Measurements from ENCODE around the gene DEDD.
A peak's percentile ranks its signal among the peaks of the same experiment; 100 is the strongest.

The DEDD gene

DNA sequence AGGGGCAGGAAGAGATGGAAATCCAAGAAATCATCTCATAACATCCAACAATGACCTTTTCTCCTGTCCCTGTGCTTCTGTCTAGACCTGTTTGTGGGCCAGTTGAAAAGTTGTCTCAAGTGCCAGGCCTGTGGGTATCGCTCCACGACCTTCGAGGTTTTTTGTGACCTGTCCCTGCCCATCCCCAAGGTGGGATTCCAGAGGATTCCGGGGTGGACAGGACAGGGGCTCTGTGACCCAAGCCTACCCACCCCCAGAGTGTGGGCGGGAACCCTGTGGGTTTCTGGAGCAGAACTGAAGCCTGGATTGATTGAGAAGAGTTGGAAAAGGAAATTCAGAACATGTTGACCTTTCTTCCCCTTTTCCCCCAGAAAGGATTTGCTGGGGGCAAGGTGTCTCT, 31.3 kb upstream of the DEDD start:
- H3K36me3 ChIP-seq (ENCODE audit: control insufficient read depth in 2 of 2, insufficient read depth in 2 of 2, low read length in 2 of 2): peaks cover 12 to 13% of the 10 kb centered on the region in 2 donors
- H3K9ac ChIP-seq (ENCODE audit: low read depth in 1 of 2, low read length in 2 of 2): no peak overlapping the region
- peaks cover 31 to 35% of the 10 kb centered on the region in 2 donors for H3K4me1 ChIP-seq (ENCODE audit: control insufficient read depth in 2 of 2, insufficient read depth in 2 of 2, low read length in 2 of 2)
- no peaks in the 10 kb centered on the region for H3K27me3 ChIP-seq (ENCODE audit: control insufficient read depth in 2 of 2, insufficient read depth in 2 of 2, low read length in 2 of 2)
- H3K27ac ChIP-seq (ENCODE audit: low read depth in 2 of 2, low read length in 2 of 2): no peak overlapping the region
- H3K9me3 ChIP-seq (ENCODE audit: control insufficient read depth in 2 of 2, low read length in 2 of 2): no peaks in the 10 kb centered on the region
- no peak overlapping the region for H3K4me3 ChIP-seq (ENCODE audit: low read length in 2 of 2)

DNA sequence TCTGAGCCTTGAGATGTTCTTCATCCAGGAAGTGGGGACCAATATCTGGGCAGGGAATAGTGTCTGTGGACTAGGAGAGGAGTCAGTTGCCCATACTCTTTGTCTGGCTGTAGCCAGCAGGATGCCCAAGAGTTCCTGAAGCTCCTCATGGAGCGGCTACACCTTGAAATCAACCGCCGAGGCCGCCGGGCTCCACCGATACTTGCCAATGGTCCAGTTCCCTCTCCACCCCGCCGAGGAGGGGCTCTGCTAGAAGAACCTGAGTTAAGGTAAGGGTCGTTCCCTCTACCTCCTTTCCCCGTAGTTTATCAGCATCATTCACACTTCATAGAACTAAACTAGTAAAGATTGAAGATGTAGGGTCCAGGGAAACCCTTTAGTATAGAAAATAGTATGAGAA, 30.3 kb upstream of the DEDD start:
- no peak overlapping the region for H3K27ac ChIP-seq (ENCODE audit: low read depth in 2 of 2, low read length in 2 of 2)
- no peaks in the 10 kb centered on the region for H3K9me3 ChIP-seq (ENCODE audit: control insufficient read depth in 2 of 2, low read length in 2 of 2)
- no peak overlapping the region for H3K9ac ChIP-seq (ENCODE audit: low read depth in 1 of 2, low read length in 2 of 2)
- H3K4me3 ChIP-seq (ENCODE audit: low read length in 2 of 2): no peak overlapping the region
- no peaks in the 10 kb centered on the region for H3K27me3 ChIP-seq (ENCODE audit: control insufficient read depth in 2 of 2, insufficient read depth in 2 of 2, low read length in 2 of 2)
- peaks cover 13 to 17% of the 10 kb centered on the region in 2 donors for H3K36me3 ChIP-seq (ENCODE audit: control insufficient read depth in 2 of 2, insufficient read depth in 2 of 2, low read length in 2 of 2)
- peaks cover 33 to 36% of the 10 kb centered on the region in 2 donors for H3K4me1 ChIP-seq (ENCODE audit: control insufficient read depth in 2 of 2, insufficient read depth in 2 of 2, low read length in 2 of 2)

DNA sequence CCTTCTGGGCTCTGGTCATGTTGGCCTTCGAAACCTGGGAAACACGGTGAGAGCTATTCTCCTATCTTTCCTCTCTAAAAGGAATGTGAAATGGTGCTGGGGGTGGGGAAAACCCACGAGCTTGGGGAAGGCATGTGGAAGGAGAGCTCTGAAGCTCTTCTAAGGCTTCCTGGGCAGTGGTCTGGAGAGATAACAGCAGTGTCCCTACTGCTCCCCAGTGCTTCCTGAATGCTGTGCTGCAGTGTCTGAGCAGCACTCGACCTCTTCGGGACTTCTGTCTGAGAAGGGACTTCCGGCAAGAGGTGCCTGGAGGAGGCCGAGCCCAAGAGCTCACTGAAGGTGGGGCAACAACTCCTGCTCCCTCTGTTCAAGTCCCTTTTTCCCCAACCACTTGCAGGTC, 29.6 kb upstream of the DEDD start:
- H3K27ac ChIP-seq (ENCODE audit: low read depth in 2 of 2, low read length in 2 of 2): no peak overlapping the region
- no peak overlapping the region for H3K9ac ChIP-seq (ENCODE audit: low read depth in 1 of 2, low read length in 2 of 2)
- H3K4me3 ChIP-seq (ENCODE audit: low read length in 2 of 2): no peak overlapping the region
- H3K27me3 ChIP-seq (ENCODE audit: control insufficient read depth in 2 of 2, insufficient read depth in 2 of 2, low read length in 2 of 2): no peaks in the 10 kb centered on the region
- H3K4me1 ChIP-seq (ENCODE audit: control insufficient read depth in 2 of 2, insufficient read depth in 2 of 2, low read length in 2 of 2): peaks cover 30 to 33% of the 10 kb centered on the region in 2 donors
- peaks cover 16 to 25% of the 10 kb centered on the region in 2 donors for H3K36me3 ChIP-seq (ENCODE audit: control insufficient read depth in 2 of 2, insufficient read depth in 2 of 2, low read length in 2 of 2)
- no peaks in the 10 kb centered on the region for H3K9me3 ChIP-seq (ENCODE audit: control insufficient read depth in 2 of 2, low read length in 2 of 2)

DNA sequence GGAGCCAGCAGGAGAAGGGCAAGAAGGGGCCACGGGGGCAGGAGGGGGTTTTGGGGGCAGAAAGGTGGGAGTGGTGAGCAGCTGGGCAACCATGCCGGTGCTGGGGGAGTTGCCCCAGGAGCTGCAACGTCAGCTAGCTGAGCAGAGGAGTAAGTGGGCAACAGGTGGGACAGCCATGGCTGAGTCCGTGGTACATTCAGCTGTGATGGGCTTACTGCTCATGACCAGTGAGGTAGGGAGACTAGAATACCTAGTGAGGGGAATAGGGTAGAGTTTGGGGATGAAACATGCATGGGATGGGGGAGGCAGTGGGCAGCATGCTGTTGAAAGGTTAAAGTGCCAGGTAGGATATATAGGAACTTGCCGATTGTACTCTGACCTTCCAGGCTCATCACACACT, 29.2 kb upstream of the DEDD start:
- H3K36me3 ChIP-seq (ENCODE audit: control insufficient read depth in 2 of 2, insufficient read depth in 2 of 2, low read length in 2 of 2): peaks cover 18 to 28% of the 10 kb centered on the region in 2 donors
- H3K4me3 ChIP-seq (ENCODE audit: low read length in 2 of 2): no peak overlapping the region
- peaks cover 26 to 30% of the 10 kb centered on the region in 2 donors for H3K4me1 ChIP-seq (ENCODE audit: control insufficient read depth in 2 of 2, insufficient read depth in 2 of 2, low read length in 2 of 2)
- no peak overlapping the region for H3K27ac ChIP-seq (ENCODE audit: low read depth in 2 of 2, low read length in 2 of 2)
- H3K27me3 ChIP-seq (ENCODE audit: control insufficient read depth in 2 of 2, insufficient read depth in 2 of 2, low read length in 2 of 2): no peaks in the 10 kb centered on the region
- no peak overlapping the region for H3K9ac ChIP-seq (ENCODE audit: low read depth in 1 of 2, low read length in 2 of 2)
- H3K9me3 ChIP-seq (ENCODE audit: control insufficient read depth in 2 of 2, low read length in 2 of 2): no peaks in the 10 kb centered on the region

DNA sequence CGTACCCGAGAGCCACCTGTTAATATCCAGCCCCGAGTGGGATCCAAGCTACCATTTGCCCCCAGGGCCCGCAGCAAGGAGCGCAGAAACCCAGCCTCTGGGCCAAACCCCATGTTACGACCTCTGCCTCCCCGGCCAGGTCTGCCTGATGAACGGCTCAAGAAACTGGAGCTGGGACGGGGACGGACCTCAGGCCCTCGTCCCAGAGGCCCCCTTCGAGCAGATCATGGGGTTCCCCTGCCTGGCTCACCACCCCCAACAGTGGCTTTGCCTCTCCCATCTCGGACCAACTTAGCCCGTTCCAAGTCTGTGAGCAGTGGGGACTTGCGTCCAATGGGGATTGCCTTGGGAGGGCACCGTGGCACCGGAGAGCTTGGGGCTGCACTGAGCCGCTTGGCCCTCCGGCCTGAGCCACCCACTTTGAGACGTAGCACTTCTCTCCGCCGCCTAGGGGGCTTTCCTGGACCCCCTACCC, 28.2 kb upstream of the DEDD start:
- H3K9ac ChIP-seq (ENCODE audit: low read depth in 1 of 2, low read length in 2 of 2): peak overlapping the region in 1 of 2 donors; percentile 85
- no peaks in the 10 kb centered on the region for H3K27me3 ChIP-seq (ENCODE audit: control insufficient read depth in 2 of 2, insufficient read depth in 2 of 2, low read length in 2 of 2)
- peaks cover 22 to 29% of the 10 kb centered on the region in 2 donors for H3K4me1 ChIP-seq (ENCODE audit: control insufficient read depth in 2 of 2, insufficient read depth in 2 of 2, low read length in 2 of 2)
- H3K4me3 ChIP-seq (ENCODE audit: low read length in 2 of 2): peak overlapping the region; percentile 90 to 94
- H3K36me3 ChIP-seq (ENCODE audit: control insufficient read depth in 2 of 2, insufficient read depth in 2 of 2, low read length in 2 of 2): peaks cover 18 to 28% of the 10 kb centered on the region in 2 donors
- no peaks in the 10 kb centered on the region for H3K9me3 ChIP-seq (ENCODE audit: control insufficient read depth in 2 of 2, low read length in 2 of 2)
- H3K27ac ChIP-seq (ENCODE audit: low read depth in 2 of 2, low read length in 2 of 2): no peak overlapping the region

DNA sequence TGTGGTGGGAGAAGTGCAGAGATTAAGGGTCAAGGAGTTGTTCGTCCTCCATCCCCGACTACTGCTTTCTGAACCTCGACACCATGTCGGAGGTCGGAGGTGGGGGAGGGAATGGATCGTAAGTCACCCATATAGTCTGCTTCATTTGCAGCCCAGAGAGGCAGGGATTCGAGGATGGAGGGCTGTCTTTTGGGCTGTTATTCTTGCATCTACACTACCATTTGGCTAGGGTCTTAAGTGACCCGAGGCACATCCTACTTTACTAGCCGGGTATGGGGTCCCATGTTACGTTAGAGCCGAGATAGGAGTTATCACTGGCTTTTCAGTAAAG, 27.4 kb upstream of the DEDD start:
- Histone ChIP-seq H3K4me3 (ENCODE audit: low read length in 2 of 2) (peak overlapping the region; percentile 90 to 94), H3K36me3 (ENCODE audit: control insufficient read depth in 2 of 2, insufficient read depth in 2 of 2, low read length in 2 of 2) (peaks cover 18 to 28% of the 10 kb centered on the region in 2 donors), H3K9me3 (ENCODE audit: control insufficient read depth in 2 of 2, low read length in 2 of 2) (no peaks in the 10 kb centered on the region), H3K27me3 (ENCODE audit: control insufficient read depth in 2 of 2, insufficient read depth in 2 of 2, low read length in 2 of 2) (no peaks in the 10 kb centered on the region), H3K9ac (ENCODE audit: low read depth in 1 of 2, low read length in 2 of 2) (peak overlapping the region; percentile 85 to 91), H3K4me1 (ENCODE audit: control insufficient read depth in 2 of 2, insufficient read depth in 2 of 2, low read length in 2 of 2) (peaks cover 14 to 22% of the 10 kb centered on the region in 2 donors), H3K27ac (ENCODE audit: low read depth in 2 of 2, low read length in 2 of 2) (peak overlapping the region in 1 of 2 donors; percentile 81)

DNA sequence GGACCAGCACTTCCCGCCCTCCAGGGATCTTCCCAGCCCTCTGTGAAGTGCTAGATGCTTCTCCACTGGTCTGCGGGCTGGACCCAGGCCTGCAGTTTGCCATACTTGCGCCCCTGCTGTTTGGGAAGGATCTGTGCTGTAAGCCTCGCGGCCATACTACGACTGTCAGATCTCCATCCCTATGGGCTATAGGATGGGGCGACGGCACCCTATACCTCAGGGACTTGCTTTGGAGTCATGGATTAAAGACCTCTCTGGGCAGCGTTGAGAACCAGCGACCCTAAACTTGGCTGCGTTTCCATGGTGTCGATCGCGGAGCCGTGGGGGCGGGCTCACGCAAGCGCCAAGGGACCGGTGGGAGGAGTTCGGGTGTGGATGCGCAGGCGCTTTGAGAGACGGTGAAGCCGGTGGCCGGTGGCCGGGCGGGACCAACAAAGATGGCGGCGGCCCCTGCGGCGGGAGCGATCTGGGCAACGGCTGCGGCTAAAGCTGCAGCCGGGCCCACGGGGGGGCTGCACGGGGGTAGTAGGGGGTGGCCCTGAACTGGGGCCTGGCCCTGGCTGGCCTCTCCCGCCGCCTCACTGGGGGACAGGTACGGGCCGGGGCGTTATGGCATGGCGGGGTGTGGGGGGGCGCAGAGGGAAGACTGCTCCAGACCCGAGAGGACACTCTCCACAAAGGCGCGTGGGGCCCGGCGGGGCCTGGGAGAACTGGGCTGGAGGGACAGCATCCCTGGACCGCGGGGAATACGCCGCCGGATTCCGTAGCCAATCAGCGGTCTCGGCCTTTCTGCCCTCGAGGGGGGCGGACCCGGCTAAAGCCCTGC, 26.8 kb upstream of the DEDD start, which contains the start of gene USP21:
Gene USP21 (plus strand): TSS at position 414 of the 826 bp plus-strand sequence. CDS start 1,141 bp downstream, outside the sequence.
- H3K4me1 ChIP-seq (ENCODE audit: control insufficient read depth in 2 of 2, insufficient read depth in 2 of 2, low read length in 2 of 2): peaks cover 16 to 22% of the 10 kb centered on the region in 2 donors
- H3K36me3 ChIP-seq (ENCODE audit: control insufficient read depth in 2 of 2, insufficient read depth in 2 of 2, low read length in 2 of 2): peaks cover 18 to 28% of the 10 kb centered on the region in 2 donors
- peak within 1 kb of the TSS; percentile 77 to 81 for H3K27ac ChIP-seq (ENCODE audit: low read depth in 2 of 2, low read length in 2 of 2)
- H3K9me3 ChIP-seq (ENCODE audit: control insufficient read depth in 2 of 2, low read length in 2 of 2): no peaks in the 10 kb centered on the region
- no peaks in the 10 kb centered on the region for H3K27me3 ChIP-seq (ENCODE audit: control insufficient read depth in 2 of 2, insufficient read depth in 2 of 2, low read length in 2 of 2)
- peak within 1 kb of the TSS; percentile 90 to 94 for H3K4me3 ChIP-seq (ENCODE audit: low read length in 2 of 2)
- H3K9ac ChIP-seq (ENCODE audit: low read depth in 1 of 2, low read length in 2 of 2): peak within 1 kb of the TSS; percentile 85 to 91

DNA sequence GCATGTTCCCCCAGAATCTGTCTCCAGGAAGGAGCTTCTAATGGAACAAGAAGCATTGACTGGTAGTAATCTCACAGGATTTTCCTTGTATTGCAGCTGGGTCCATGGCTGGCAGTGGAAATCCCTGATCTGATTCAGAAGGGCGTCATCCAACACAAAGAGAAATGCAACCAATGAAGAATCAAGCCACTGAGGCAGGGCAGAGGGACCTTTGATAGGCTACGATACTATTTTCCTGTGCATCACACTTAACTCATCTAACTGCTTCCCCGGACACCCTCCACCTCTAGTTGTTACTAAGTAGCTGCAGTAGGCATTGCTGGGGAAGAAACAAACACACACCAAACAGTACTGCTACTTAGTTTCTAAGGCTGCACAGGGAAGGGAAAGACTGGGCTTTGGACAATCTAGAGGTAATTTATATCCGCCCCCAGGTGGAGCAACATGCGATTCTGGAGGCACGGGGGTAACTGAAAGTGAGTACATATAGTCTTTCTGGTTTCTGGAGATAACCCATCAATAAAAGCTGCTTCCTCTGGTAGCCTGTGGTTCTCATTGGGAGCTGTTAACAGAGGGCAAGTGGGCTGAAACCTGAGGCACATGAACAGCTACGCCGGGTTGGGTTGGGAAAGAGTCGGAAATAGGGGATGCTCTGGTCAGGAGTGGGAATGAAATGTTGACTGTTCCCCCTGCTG, 26.0 kb upstream of the DEDD start:
- H3K9me3 ChIP-seq (ENCODE audit: control insufficient read depth in 2 of 2, low read length in 2 of 2): no peaks in the 10 kb centered on the region
- peak overlapping the region; percentile 85 to 91 for H3K9ac ChIP-seq (ENCODE audit: low read depth in 1 of 2, low read length in 2 of 2)
- H3K27me3 ChIP-seq (ENCODE audit: control insufficient read depth in 2 of 2, insufficient read depth in 2 of 2, low read length in 2 of 2): no peaks in the 10 kb centered on the region
- peaks cover 16 to 28% of the 10 kb centered on the region in 2 donors for H3K36me3 ChIP-seq (ENCODE audit: control insufficient read depth in 2 of 2, insufficient read depth in 2 of 2, low read length in 2 of 2)
- H3K4me1 ChIP-seq (ENCODE audit: control insufficient read depth in 2 of 2, insufficient read depth in 2 of 2, low read length in 2 of 2): peaks cover 16 to 22% of the 10 kb centered on the region in 2 donors
- H3K27ac ChIP-seq (ENCODE audit: low read depth in 2 of 2, low read length in 2 of 2): peak overlapping the region; percentile 77 to 81
- H3K4me3 ChIP-seq (ENCODE audit: low read length in 2 of 2): peak overlapping the region; percentile 90 to 94

DNA sequence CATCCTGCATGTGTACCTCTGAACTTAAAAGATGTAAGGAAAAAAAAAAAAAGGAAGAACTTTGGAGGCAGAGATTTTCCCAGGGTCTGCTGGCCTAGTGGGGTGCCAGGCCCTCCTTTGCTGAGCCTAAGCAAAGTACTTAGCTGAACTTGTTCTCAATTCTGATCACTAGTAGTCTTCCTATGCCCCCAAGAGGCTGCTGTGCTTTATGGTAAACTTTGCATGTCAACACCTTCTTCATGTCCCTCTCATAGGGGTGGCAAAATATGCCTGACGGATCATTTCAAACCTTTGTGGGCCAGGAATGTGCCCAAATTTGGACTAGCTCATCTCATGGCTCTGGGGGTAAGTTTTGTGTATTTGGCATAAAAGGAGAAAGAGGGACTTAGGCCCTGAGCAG, 25.4 kb upstream of the DEDD start:
- no peaks in the 10 kb centered on the region for H3K27me3 ChIP-seq (ENCODE audit: control insufficient read depth in 2 of 2, insufficient read depth in 2 of 2, low read length in 2 of 2)
- peaks cover 14 to 28% of the 10 kb centered on the region in 2 donors for H3K36me3 ChIP-seq (ENCODE audit: control insufficient read depth in 2 of 2, insufficient read depth in 2 of 2, low read length in 2 of 2)
- no peak overlapping the region for H3K9ac ChIP-seq (ENCODE audit: low read depth in 1 of 2, low read length in 2 of 2)
- no peaks in the 10 kb centered on the region for H3K9me3 ChIP-seq (ENCODE audit: control insufficient read depth in 2 of 2, low read length in 2 of 2)
- H3K4me3 ChIP-seq (ENCODE audit: low read length in 2 of 2): no peak overlapping the region
- H3K4me1 ChIP-seq (ENCODE audit: control insufficient read depth in 2 of 2, insufficient read depth in 2 of 2, low read length in 2 of 2): peaks cover 16 to 22% of the 10 kb centered on the region in 2 donors
- no peak overlapping the region for H3K27ac ChIP-seq (ENCODE audit: low read depth in 2 of 2, low read length in 2 of 2)

Data from mucosa of rectum (tissue), 2 donors.